HG03442 (cell line): ENCODE data around the gene MKRN2.
"Not testable (repeated sequence)": the region's sequence is repeated elsewhere in the genome, so short reads cannot be mapped to it uniquely, and the experiment has no call there.

ENCODE experiments used
- ATAC-seq: cut with Tn5 transposase; IDR thresholded peaks from one replicate; pipeline ENCODE4 v1.9.1; 2021; ENCODE audit warnings: mild to moderate bottlenecking, moderate library complexity; ENCODE audit not compliant: unreplicated experiment

The MKRN2 gene, protein sequence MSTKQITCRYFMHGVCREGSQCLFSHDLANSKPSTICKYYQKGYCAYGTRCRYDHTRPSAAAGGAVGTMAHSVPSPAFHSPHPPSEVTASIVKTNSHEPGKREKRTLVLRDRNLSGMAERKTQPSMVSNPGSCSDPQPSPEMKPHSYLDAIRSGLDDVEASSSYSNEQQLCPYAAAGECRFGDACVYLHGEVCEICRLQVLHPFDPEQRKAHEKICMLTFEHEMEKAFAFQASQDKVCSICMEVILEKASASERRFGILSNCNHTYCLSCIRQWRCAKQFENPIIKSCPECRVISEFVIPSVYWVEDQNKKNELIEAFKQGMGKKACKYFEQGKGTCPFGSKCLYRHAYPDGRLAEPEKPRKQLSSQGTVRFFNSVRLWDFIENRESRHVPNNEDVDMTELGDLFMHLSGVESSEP

GRCh38 chr3:12556690-12557472 is at the start of gene MKRN2:
Gene MKRN2, plus strand, starts transcription at chr3:12557087. Its CDS starts 64 bp downstream, at chr3:12557151.
- peak; percentile 76 for ATAC-seq

DNA sequence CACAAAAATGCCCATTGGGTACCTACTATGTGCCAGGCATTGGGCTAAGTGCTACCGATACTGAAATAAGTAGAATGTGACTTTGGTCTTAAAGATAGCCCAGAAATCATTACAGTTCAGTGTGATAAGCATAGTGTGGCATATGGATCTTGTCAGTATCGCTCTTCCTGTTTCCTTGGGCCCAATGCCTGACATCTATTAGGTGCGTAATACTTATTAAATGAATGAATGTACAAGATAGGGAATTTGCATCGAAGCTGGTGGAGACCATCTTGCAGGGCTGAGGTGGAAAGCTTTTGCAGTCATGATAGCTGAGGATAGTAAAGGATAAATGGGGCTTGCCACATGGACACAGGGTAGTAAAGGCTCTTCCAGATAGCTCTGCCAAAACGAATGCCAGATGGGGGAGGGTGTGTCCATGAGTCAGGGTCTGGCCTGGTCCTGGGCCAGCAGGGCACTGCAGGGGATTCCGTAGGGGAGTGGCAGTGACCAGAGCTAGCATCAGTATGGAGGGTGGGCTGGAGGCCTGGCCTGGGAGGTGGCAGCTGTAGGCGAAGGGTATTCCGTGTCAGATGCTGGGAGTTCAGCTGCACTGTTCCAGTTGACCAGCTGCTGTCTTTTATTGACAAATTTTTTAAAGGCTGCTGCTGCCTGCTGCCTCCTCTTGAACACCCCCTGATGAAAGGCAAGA is 49.2 kb upstream of the MKRN2 start:
- ATAC-seq, result no peak

GRCh38 chr3:12508291-12508700 is 48.6 kb upstream of the MKRN2 start:
- no peak for ATAC-seq

- no peak for ATAC-seq
Measured at GRCh38 chr3:12509466-12509865, 47.4 kb upstream of the MKRN2 start.

GRCh38 chr3:12512534-12513118 is 44.3 kb upstream of the MKRN2 start:
- no peak for ATAC-seq

GRCh38 chr3:12513694-12514446 is 43.0 kb upstream of the MKRN2 start:
- no peak for ATAC-seq

- ATAC-seq, result no peak
Measured at GRCh38 chr3:12515631-12516030, 41.3 kb upstream of the MKRN2 start.

DNA sequence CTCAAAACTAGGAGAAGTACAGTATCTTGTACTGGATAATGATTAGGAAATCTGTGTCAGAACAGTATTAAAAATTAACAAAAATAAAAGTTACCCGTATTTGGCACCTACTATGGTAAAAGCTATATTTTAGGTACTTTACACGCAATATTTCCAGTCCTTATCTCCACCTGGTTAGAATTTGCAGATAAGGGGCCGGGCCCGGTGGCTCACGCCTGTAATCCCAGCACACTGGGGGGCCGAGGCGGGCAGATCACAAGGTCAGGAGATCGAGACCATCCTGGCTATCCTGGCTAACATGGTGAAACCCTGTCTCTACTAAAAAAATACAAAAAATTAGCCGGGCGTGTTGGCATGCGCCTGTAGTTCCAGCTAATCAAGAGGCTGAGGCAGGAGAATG is 40.0 kb upstream of the MKRN2 start:
- no peak for ATAC-seq

DNA sequence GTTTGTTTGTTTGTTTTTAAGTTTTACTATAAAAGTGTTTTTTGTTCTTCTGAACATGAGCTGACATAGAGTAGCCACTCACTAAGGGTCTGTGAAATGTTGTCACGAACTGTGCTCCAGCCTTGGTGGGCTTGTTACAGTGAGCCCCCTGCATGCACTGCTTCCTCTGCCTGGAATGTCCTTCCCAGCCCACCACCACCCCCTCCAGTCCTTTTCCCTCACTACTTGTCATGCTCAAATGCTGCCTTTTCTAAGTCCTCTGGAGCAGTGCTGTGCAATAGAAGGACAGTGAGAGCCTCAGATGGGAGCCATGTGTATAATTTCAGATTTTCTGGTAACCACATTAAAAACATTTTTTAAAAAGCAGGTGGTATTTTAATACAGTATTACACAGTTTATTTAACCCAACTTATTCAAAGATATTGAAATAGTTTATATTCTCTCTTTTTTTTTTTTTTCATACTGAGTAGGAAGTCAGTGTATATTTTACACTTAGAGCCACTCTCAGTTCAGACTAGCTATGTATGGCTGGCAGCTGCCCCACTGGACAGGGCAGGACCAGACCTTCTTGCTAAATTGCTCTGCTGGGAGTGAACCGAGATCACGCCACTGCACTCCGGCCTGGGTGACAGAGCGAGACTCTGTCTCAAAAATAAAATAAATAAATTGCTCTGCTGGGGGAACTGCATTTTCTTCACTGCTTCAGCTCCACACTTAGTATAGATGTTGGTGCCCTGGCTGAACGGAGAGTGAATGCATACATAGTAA is 38.4 kb upstream of the MKRN2 start:
- ATAC-seq, result no peak

DNA sequence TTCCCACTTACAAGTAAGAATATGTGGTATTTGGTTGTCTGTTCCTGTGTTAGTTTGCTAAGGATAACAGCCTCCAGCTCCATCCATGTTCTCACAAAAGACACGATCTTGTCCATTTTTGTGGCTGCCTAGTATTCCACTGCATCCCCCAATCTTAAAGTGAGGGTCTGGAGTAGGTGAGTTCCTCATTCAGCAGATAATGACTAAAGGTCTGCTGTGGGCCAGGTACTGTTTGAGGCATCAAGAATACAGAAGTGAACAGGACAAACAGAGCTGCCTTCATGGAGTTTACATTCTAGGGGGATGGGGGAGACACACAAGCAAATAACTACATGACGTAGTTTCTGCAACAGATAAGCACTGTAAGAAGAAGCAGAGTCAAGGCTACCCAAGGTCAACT is 35.9 kb upstream of the MKRN2 start:
- no peak for ATAC-seq

GRCh38 chr3:12522721-12523120 is 34.2 kb upstream of the MKRN2 start:
- ATAC-seq, result no peak

DNA sequence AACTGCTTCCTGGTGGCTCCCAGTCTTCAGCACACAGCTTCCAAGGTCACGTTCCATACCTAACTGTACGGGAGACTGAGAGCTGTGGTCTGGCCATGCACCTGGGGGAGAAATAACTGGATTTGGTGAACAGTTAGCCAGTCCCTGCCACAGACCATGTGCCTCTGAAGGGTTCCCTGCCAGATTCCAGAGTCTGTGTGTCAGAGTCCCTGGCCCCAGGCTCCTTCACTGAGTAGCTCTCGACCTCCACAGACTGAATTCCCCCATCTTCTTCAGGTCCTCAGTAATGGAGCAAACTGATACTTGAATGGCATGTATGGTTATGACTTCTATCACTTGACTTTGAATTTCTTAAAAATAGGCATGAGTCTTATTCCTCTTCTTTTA is 29.1 kb upstream of the MKRN2 start:
- ATAC-seq, result no peak

- no peak for ATAC-seq
Measured at GRCh38 chr3:12532182-12532581, 24.7 kb upstream of the MKRN2 start.

DNA sequence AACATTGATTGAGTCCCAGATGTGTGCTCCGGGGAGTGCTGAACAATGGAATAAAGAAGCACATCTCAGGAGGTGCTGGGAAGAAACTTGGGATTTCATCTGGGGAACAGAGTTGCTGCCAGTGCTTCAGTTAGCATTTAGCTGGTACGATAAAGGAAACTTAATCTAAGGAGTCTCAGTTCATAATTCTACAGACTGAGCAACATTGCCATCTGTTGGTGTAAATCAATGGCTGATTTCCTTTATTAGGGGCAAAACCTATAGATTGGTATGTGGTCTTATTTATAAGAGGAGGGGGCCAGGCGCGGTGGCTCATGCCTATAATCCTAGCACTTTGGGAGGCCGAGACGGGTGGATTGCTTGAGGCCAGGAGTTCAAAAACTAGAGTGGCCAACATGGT is 20.5 kb upstream of the MKRN2 start:
- no peak for ATAC-seq

DNA sequence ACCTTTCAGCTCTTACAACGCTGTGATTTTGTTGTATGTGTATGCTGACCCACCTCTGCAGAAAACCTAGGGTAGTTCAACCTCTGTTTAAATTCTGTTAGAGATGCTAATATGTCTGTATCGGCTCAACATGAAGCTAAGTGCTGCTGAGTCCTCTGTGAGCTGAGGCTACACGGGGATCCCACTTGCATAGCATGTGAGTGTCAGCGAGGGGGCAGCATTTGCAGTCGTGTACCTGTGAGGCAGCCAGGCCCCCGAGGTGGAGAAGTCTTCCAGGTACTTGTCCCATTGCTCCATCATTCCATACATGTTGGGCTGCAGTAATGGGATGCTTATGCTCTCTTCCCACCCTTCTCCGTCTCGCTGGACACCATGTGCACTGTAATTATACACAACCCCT is 15.3 kb upstream of the MKRN2 start:
- ATAC-seq, result no peak

DNA sequence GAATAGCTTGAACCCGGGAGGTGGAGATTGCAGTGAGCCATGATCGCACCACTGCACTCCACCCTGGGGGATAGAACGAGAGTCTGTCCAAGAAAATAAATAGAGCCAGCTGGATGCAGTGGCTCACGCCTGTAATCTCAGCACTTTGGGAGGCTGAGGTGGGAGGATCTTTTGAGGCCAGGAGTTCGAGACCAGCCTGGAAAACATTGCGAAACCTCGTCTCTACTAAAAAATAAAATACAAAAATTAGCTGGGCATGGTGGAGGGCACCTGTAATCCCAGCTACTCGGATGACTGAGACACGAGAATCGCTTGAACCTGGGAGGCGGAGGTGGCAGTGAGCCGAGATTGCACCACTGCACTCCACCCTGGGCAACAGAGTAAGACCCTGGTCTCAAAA is 13.4 kb upstream of the MKRN2 start:
- ATAC-seq, result not testable (repeated sequence)

DNA sequence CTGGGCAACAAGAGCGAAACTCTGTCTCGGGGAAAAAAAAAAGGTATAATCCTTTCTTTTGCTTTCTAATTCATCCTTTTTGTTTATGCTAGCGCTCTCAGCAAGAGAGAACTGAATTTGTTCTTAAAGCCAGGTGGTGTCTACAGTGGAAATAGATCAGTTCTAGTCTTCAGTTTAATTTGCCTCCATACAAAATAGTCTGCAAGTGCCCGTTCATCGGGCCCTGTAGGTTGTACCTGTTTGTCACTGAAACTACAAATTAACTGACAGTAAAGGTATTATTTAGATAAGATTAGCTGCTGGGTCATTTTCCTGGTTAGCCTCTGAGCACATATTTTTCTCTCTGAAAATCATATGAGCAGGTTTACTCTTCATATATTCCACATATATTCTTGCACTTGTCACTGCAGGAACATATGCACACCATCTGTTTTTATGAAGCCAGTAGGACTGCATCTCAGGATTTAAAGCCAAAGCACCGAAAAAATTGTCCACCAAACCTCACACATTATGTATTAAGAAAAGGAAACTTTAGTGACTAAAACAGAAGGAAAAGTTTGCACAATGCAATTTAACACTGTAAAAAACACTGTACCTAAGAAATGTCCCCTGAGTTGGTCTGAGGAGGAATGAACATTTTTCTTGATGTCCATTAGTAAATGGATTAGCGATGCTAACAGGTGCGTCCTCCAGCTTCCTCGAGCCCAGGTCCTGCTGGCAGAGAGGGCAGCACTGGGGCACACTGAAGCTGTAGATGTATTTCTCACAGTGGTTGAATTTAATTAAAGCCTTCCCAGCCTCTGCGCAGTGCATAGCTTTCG is 12.0 kb upstream of the MKRN2 start:
- ATAC-seq, result no peak

GRCh38 chr3:12545473-12545791 is 11.5 kb upstream of the MKRN2 start, which contains the start of gene MKRN2OS:
Gene MKRN2OS, minus strand, starts transcription at chr3:12545499. Its CDS starts 35 bp downstream, at chr3:12545464.
- ATAC-seq, result no peak
